Measurements from ENCODE around the gene FARS2. TPM values are rescaled to one million over a fixed set of nuclear protein-coding genes. Genes with fewer than 3 reads are reported as not detected.

Gene FARS2
- total RNA-seq, 1 experiment from 2014 or later, result 17.8 TPM

DNA sequence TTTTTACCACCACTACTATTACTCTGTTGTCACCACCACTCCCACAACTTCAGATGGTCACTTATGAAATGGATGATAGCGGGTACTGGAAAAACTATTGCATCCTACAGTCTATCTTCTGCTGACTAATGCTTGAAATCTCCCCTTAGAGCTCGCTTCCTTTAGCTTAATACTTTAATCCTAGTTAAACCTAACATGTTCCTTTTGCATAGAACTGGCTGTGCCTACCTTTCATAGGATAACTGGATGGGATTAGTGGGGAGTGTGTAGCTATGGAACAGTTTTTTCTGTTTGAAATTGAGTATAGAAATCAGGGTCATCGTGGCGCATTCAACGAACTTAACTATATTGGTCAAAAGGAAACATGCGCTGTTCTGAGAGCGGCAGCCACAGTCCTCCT lies 294.7 kb downstream of the FARS2 start:
- ChIA-PET CTCF (interaction anchor here (0.6 kb wide), 1 partner anchor 48 kb away, joined by 3 read pairs; no protein-coding TSS in a partner anchor), POLR2A (ENCODE audit: low non-redundant PET) (no interaction called here)
- intact Hi-C loops (cut with micrococcal nuclease; ENCODE audit: unreplicated experiment), result no loop called here
- no peak overlapping the region for H3K27ac ChIP-seq (ENCODE audit: low read depth, low read length, poor library complexity, severe bottlenecking)
- H3K27me3 ChIP-seq (replicated peaks; ENCODE audit: insufficient read depth, low read depth, low read length, poor library complexity), result no peaks in the 10 kb centered on the region
- no TSS peak for BruUV-seq (replicated peaks)
- no peaks in the 10 kb centered on the region for H3K36me3 ChIP-seq (ENCODE audit: insufficient read depth, low read length, poor library complexity, severe bottlenecking)
- no peak overlapping the region for H3K4me3 ChIP-seq (ENCODE audit: low read depth, low read length, poor library complexity, severe bottlenecking)
- TF ChIP-seq, protein P1, sequence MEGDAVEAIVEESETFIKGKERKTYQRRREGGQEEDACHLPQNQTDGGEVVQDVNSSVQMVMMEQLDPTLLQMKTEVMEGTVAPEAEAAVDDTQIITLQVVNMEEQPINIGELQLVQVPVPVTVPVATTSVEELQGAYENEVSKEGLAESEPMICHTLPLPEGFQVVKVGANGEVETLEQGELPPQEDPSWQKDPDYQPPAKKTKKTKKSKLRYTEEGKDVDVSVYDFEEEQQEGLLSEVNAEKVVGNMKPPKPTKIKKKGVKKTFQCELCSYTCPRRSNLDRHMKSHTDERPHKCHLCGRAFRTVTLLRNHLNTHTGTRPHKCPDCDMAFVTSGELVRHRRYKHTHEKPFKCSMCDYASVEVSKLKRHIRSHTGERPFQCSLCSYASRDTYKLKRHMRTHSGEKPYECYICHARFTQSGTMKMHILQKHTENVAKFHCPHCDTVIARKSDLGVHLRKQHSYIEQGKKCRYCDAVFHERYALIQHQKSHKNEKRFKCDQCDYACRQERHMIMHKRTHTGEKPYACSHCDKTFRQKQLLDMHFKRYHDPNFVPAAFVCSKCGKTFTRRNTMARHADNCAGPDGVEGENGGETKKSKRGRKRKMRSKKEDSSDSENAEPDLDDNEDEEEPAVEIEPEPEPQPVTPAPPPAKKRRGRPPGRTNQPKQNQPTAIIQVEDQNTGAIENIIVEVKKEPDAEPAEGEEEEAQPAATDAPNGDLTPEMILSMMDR (conservative IDR thresholded peaks at IDR 0.05; ENCODE audit: low read depth, low read length), result no peak
- no peak for TF ChIP-seq EZH2 (IDR thresholded peaks at IDR 0.05; ENCODE audit: borderline replicate concordance, low read depth, low read length, poor library complexity, severe bottlenecking)
- no peaks in the 10 kb centered on the region for H3K4me1 ChIP-seq (ENCODE audit: insufficient read depth, low read length, poor library complexity, severe bottlenecking)
- no peak for DNase-seq (ENCODE audit: low spot score)
- H3K9me3 ChIP-seq (ENCODE audit: low read depth, low read length, poor library complexity, severe bottlenecking), result no peaks in the 10 kb centered on the region

DNA sequence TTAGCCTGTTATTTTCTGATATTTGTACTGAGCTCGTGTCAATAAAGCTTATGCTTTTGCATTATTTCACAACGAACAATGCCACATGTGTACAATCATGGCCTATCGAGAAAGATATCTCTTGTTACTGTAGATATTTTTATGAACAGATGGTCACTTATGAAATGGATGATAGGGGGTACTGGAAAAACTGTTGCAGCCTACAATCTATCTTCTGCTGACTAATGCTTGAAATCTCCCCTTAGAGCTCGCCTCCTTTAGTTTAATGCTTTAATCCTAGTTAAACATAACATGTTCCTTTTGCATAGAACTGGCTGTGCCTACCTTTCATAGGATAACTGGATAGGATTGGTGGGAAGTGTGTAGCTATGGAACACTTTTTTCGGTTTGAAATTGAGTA lies 296.2 kb downstream of the FARS2 start:
- Histone ChIP-seq H3K36me3 (ENCODE audit: insufficient read depth, low read length, poor library complexity, severe bottlenecking) (no peaks in the 10 kb centered on the region), H3K27ac (ENCODE audit: low read depth, low read length, poor library complexity, severe bottlenecking) (no peak overlapping the region), H3K4me3 (ENCODE audit: low read depth, low read length, poor library complexity, severe bottlenecking) (no peak overlapping the region), H3K27me3 (replicated peaks; ENCODE audit: insufficient read depth, low read depth, low read length, poor library complexity) (no peaks in the 10 kb centered on the region), H3K9me3 (ENCODE audit: low read depth, low read length, poor library complexity, severe bottlenecking) (no peaks in the 10 kb centered on the region), H3K4me1 (ENCODE audit: insufficient read depth, low read length, poor library complexity, severe bottlenecking) (no peaks in the 10 kb centered on the region)
- intact Hi-C loops (cut with micrococcal nuclease; ENCODE audit: unreplicated experiment), result no loop called here
- ChIA-PET POLR2A (ENCODE audit: low non-redundant PET) (no interaction called here), CTCF (interaction anchor here (0.6 kb wide), 1 partner anchor 36 kb away, joined by 3 read pairs; no protein-coding TSS in a partner anchor)
- no peak for DNase-seq (ENCODE audit: low spot score)
- no peak for TF ChIP-seq EZH2 (IDR thresholded peaks at IDR 0.05; ENCODE audit: borderline replicate concordance, low read depth, low read length, poor library complexity, severe bottlenecking)
- TF ChIP-seq, protein P1 (conservative IDR thresholded peaks at IDR 0.05; ENCODE audit: low read depth, low read length), result no peak
- BruUV-seq (replicated peaks), result no TSS peak

DNA sequence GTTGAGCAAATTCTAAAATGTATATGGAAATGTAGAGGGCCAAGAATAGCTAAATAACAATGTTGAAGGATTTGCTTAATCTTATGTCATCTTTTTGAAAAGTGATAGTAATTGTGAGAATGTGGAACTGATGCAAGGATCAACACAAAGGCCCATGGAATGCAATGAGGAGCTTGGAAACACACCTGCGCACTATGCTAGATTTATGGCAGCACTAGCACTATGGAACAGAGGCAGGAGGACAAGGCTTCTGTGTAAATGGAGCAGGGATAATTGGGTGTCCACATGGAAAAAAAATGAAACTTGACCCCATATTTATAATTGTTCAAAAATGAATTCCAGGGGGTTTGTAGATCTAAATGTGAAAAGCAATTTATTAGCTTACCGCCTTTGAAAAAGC lies 298.3 kb downstream of the FARS2 start:
- BruUV-seq (replicated peaks), result no TSS peak

More for the DNA sequence above, 298.3 kb downstream of the FARS2 start:
- H3K36me3 ChIP-seq (ENCODE audit: insufficient read depth, low read length, poor library complexity, severe bottlenecking), result no peaks in the 10 kb centered on the region
- intact Hi-C loops (cut with micrococcal nuclease; ENCODE audit: unreplicated experiment), result no loop called here
- no peaks in the 10 kb centered on the region for H3K27me3 ChIP-seq (replicated peaks; ENCODE audit: insufficient read depth, low read depth, low read length, poor library complexity)
- H3K27ac ChIP-seq (ENCODE audit: low read depth, low read length, poor library complexity, severe bottlenecking), result no peak overlapping the region
- H3K9me3 ChIP-seq (ENCODE audit: low read depth, low read length, poor library complexity, severe bottlenecking), result no peaks in the 10 kb centered on the region
- no peak overlapping the region for H3K4me3 ChIP-seq (ENCODE audit: low read depth, low read length, poor library complexity, severe bottlenecking)
- POLR2A ChIA-PET (ENCODE audit: low non-redundant PET), result no interaction called here
- peaks cover 7% of the 10 kb centered on the region for H3K4me1 ChIP-seq (ENCODE audit: insufficient read depth, low read length, poor library complexity, severe bottlenecking)
- DNase-seq (ENCODE audit: low spot score), result no peak
- TF ChIP-seq EZH2 (IDR thresholded peaks at IDR 0.05; ENCODE audit: borderline replicate concordance, low read depth, low read length, poor library complexity, severe bottlenecking), result no peak
- TF ChIP-seq, protein P1 (conservative IDR thresholded peaks at IDR 0.05; ENCODE audit: low read depth, low read length), result no peak
- CTCF ChIA-PET, result no interaction called here

Measured in A673 (cell line).